Panc1 (cell line): ENCODE measurements around the gene NECAB2.

ENCODE experiments used
- POLR2AphosphoS5 ChIP-seq: IDR thresholded peaks from 2 replicates; pipeline ENCODE4 v1.6.1; 2012; ENCODE audit warnings: mild to moderate bottlenecking, low read depth, low read length, moderate library complexity
- TF ChIP-seq, protein P1 (sequence below): fragments of 450-650 bp; IDR thresholded peaks from 2 replicates; pipeline ENCODE4 v1.5.1; 2017; ENCODE audit warnings: mild to moderate bottlenecking
- TF ChIP-seq, protein P2 (sequence below), 2 experiments: IDR thresholded peaks; 2 replicates each; pipeline ENCODE4 v1.6.1; 2011 to 2012; ENCODE audit warnings: low read depth in 2 of 2, control low read depth in 1 of 2, low read length in 1 of 2, mild to moderate bottlenecking in 1 of 2, moderate library complexity in 1 of 2; ENCODE audit not compliant: insufficient read depth in 1 of 2

- TF ChIP-seq, protein P1, sequence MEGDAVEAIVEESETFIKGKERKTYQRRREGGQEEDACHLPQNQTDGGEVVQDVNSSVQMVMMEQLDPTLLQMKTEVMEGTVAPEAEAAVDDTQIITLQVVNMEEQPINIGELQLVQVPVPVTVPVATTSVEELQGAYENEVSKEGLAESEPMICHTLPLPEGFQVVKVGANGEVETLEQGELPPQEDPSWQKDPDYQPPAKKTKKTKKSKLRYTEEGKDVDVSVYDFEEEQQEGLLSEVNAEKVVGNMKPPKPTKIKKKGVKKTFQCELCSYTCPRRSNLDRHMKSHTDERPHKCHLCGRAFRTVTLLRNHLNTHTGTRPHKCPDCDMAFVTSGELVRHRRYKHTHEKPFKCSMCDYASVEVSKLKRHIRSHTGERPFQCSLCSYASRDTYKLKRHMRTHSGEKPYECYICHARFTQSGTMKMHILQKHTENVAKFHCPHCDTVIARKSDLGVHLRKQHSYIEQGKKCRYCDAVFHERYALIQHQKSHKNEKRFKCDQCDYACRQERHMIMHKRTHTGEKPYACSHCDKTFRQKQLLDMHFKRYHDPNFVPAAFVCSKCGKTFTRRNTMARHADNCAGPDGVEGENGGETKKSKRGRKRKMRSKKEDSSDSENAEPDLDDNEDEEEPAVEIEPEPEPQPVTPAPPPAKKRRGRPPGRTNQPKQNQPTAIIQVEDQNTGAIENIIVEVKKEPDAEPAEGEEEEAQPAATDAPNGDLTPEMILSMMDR: no peak
- no peak for TF ChIP-seq POLR2AphosphoS5
- TF ChIP-seq, protein P2, sequence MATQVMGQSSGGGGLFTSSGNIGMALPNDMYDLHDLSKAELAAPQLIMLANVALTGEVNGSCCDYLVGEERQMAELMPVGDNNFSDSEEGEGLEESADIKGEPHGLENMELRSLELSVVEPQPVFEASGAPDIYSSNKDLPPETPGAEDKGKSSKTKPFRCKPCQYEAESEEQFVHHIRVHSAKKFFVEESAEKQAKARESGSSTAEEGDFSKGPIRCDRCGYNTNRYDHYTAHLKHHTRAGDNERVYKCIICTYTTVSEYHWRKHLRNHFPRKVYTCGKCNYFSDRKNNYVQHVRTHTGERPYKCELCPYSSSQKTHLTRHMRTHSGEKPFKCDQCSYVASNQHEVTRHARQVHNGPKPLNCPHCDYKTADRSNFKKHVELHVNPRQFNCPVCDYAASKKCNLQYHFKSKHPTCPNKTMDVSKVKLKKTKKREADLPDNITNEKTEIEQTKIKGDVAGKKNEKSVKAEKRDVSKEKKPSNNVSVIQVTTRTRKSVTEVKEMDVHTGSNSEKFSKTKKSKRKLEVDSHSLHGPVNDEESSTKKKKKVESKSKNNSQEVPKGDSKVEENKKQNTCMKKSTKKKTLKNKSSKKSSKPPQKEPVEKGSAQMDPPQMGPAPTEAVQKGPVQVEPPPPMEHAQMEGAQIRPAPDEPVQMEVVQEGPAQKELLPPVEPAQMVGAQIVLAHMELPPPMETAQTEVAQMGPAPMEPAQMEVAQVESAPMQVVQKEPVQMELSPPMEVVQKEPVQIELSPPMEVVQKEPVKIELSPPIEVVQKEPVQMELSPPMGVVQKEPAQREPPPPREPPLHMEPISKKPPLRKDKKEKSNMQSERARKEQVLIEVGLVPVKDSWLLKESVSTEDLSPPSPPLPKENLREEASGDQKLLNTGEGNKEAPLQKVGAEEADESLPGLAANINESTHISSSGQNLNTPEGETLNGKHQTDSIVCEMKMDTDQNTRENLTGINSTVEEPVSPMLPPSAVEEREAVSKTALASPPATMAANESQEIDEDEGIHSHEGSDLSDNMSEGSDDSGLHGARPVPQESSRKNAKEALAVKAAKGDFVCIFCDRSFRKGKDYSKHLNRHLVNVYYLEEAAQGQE (IDR thresholded peaks at IDR 0.05; ENCODE audit: insufficient read depth in 1 of 2, low read depth in 2 of 2, low read length in 1 of 2): no peak
These were observed 27.2 kb upstream of the NECAB2 start for GRCh38 chr16:83940630-83941378.
